GM19467 (cell line): ENCODE results near the gene EIF4B.

Experiments used
- ATAC-seq: cut with Tn5 transposase; IDR thresholded peaks from one replicate; pipeline ENCODE4 v1.9.1; 2021; ENCODE audit warnings: mild to moderate bottlenecking, moderate library complexity; ENCODE audit not compliant: unreplicated experiment

EIF4B gene

DNA sequence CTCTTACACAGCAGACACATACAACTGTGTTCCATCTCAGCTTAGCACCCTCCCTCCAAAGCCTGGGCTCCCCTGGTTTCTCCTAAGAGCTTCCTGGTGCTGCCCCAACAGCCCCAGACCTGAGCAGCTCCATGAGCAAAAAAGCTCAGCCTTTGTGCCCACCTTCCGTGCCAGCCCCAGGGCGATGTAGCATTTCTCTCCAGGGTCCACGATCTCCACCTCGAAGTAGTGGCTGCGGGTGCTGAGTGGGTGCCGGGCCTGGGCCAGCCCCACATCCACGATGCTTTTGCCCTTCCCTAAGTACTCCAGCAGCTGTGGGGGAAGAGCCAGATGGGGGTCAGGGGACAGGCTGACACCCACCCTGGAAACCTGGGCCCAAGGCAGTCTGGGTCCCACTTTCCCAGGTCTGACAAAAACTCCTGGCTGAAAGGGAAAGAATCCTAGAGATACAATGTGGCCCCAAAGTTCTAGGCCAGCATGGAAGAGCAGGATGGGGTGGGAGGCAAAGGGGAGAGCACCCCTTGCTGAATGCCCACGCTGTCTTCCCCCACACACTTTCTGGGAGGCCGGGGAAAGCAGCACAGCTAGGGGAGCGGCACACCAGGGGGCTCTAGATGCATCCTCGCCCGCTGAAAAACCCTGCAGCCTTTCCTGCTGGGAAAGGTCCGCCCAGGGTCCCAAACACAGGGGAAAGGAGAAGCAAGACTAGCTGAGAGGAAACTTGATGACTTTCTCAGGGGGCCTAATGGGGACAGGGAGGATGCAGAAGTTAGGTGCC lies 61.9 kb downstream of the EIF4B start:
- no peak for ATAC-seq

DNA sequence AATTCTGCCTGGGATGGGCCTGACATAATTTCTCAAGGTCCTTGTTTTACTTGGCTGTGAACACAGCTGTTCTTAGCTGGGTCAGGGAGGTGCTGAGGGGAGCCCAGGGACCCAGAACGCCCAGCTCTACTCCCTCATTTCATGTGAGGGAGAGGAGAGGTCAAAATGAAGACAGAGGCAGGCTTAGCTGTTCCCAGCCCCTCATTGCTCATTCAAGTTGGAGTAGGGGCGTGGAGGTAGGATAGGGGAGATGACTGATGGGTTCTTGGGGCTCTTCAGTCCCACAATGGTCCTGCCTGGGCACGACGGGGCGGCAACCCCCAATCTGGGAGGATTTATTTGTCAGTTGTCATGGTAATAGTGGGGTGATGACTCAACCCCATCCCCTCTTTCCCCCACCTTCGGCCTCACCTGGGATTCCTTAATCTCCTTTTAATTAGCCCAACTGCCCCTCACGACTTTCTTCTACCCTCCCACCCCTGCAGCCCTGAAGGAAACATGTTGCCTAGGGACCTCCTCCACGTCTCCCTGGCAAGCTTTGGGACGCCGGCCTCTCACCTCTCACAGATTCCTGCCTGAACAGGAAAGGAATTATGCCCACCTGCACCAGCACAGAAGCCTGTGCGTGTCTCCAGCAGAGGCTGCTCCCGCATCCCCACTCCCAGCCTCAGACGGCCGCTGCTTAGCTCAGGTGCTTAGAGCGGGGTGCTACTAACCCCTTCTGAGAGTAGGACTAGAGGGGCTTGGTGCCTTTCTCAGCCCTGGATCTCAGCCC lies 62.7 kb downstream of the EIF4B start:
- ATAC-seq: no peak

DNA sequence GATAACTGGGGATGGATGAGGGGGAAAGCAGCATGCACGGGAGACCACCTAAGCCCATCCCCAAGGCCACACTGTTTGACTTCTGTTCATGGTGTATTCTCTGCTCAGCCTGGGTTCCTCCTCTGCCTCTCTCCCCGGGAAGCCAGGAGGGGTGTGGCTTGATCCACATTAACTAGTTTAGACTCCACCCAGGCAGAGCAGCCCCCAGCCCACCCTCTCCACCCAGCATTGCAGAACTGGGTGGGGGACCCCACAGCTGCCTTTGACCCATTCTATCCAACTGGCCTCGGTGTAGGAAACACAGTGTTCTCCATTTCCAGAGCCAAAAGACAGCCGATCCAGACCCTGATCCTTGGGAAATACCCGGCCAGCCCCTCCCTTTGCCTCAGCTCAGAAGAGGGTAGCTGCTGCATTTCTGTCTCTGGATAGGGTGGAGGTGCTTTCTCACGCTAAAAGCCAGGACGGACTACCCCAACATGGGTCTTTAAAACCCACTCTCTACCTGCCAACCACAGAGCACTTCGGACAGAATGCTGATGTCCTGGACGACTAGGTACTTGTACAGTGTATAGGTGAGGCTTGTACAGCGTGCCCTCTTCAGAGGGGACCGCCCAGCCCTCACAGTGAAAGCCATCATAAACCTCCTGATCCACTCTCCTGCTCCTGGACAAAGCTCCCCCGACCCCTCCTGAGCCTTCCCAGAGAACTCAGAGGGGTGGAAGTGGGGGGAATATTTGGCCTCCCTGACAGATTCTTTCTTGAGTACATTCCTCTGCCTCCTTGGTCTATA lies 63.6 kb downstream of the EIF4B start:
- no peak for ATAC-seq

DNA sequence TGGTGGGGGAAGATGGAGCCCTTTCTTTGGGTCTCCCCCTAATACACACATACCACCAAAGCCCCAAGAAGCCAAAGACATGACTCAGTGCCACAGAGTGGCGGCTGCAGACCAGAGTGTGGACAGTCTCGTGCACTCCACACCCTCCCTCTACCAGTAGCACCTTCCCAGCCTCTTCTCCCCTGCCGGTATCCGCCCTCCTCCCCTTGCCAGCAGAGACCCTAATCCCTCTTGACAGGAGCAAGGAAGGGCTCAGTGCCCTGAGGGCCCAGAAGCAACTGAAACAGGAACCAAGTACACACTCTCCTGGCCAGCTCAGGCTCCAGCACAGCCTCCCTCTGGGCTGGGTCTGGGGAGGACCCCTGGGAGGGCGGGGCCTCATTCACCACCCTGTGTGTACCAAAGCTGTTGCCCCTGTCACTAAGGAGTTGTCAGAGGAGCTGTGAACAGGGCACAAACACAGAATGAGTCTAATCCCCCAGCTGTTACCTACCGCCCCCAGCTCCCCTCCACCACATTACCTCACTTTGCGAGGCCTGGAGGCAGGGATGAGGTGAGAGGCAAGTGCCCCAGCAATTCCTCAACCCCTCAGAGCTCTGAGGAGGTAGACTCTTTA lies 64.7 kb downstream of the EIF4B start:
- no peak for ATAC-seq

DNA sequence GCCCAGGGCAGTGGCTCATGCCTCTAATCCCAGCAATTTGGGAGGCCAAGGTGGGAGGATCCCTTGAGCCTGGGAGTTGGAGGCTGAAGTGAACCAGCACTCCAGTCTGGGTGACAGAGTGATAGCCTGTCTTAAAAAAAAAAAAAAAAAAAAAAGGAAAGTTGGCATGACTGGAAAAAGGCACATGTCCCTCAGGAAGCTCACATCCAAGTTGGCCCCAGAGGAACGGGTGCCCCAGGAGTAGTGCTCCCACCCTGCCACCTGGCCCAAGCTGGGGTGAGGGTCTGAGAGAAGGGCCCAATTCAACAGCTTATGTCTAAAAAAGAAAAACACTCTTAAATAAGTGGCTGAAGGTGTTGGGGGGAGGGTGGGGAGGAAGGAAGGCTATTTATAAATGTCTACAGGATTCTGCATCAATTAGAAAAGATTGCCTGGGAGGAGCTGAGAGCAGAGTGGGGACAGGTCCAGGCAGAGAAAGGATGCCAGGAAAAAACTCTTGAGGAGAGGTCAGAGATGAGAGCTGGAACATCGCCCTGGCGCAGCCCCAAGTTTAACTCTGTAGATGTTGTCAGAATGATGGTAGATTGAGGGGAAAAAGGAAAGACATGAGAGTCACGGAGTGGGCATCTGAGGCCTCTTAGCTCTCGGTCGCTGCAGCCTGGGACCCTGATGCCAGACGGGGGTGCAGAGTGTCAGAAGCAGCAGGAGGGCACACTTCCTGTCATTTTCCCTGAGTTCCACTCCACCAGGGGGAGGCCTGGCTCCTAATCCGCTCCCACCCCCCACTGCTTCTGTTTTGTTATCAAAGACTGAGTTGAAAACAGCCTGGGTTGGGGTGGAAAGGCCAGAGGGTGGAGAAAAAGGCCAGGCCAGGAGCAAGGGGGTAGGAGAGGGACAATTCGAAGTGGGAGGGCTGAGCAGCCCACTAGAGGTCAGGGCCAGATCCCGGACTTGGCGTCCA lies 65.6 kb downstream of the EIF4B start:
- ATAC-seq: no peak

DNA sequence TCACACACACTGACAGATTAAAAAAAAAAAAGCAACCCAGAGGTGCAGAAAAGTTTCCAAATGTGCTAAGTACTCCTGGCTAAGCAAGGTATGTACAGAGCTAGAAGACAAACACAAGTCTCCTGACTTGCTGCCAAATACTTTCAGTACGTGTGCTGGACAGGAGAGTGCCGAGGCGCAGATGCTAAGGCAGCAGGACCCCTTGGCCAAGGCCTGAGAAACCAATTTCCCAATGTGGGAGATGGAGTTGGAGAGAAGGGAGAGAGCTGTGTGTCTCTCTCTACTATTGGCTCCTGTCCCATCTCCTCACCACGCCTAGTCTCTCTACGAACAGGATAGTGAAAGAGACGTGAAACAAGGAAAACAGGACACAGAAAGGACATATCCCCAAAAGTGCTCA lies 67.6 kb downstream of the EIF4B start:
- no peak for ATAC-seq

DNA sequence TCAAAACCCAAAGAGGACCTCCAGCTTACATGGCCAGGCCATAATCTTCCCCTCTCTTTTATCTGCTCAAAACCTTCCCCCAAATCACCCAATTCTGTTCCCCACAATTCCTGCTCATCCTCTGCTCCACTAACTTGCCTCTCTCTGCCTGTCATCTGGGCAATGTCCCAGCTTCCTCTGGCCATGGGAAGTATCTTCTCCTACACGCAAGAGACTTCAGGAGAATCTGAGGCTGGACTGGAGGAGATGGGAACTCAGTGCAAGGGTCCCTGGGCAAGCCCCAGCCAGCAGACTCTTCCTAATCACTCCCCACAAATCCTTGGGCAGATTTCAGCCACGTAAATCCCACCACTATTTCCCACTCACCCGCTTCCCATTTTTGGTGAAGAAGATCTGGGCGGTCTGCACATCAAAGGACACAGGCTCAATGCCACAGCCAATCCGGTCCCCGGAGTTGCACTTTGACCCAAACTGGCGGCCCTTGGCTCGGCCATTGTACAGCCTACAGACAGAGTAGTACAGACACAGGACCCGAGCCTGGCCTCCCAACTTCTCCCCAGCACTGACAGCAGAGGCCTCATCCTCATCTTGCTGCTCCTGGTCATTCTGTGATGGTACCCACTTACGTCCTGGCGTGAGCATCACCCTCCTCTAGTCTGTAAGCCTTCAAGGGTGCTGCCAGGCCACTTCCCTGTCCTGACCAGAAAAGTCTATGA lies 68.2 kb downstream of the EIF4B start:
- ATAC-seq: no peak

DNA sequence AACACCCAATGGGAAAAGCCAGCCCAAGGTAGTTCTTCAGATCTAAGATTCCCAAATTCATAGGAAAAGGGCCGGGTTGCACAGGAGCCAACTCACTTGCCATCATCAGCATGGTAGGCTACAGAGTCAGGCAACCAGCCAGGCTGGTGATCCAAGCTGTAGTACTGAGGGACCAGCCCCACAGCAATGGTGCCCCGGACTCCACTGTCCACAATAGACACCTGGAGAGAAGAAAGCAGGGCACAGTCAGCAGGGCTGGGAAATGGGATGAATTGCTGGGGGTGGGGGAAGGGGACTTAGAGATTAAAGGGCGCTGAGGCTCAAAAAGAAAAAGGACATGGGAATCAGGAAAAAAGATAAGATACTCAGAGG lies 68.7 kb downstream of the EIF4B start:
- no peak for ATAC-seq

DNA sequence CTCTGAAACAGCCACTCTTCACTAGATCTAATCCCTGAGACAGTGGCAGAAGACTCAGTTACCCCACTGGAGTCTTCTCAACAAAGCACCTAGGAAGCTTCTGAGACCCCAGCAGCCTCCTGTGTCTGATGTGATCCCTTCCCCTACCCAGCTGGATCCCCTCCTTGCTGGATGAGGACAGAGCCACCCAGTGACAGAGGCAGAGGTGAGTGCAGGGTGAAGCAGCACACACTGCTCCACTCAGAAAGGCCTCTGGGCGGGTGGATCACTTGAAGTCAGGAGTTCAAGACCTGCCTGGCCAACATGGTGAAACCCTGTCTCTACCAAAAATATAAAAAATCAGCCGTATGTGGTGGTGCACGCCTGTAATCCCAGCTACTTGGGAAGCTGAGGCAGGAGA lies 70.2 kb downstream of the EIF4B start:
- ATAC-seq: no peak

DNA sequence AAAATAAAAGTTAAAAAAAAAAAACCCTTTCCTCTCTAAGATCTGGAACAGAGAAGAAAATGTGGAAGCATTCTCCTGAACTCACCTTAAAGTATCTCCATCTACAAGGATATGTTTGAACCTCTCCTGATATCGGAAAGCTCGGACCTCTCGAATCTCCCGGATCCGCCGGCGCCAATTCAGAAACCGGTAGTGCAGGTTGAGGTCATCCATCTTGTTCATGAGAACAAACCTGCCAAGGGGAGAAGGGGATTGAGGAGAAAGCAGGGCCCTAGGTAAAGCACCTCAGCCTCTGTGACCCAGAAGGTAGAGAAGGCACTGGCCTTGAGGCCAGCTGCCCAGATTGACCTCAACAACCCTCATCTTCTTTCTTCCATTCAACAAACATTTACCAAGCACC lies 70.8 kb downstream of the EIF4B start:
- ATAC-seq: no peak

DNA sequence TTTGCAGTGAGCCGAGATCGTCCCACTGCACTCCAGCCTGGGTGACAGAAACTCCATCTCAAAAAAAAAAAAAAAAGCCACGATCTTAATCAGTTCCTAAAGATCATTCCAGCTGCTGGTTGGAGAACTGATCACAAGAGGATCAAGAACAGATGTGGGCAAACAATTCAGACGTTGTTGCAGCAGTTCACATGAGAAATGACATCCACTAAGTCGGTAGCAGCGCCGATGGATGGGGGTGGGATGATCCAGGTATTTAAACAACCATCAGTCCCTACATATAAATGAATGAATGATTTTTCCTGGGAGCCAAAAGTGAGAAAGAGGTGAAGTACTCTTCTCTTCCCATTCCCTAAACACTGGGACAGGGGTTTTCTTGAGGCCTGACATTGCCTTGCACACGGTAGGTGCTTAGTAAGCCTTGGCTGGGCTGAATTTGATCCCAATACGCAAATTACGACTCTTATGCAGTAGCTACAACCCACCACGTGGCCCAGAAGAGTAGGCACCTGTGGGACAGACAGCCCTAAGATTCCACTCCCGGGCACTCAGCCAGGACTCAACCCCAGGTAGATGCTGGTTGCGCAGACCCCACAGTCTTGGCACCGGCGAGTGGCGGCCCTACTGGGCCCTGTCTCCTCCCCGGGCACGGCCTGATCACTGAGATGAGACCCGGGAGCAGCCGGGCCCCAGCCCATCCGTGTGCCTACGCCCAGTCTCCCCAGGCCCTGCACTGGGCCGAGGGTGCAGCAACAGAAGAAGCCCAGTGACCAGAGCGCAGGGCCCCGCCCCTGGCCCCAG lies 72.4 kb downstream of the EIF4B start:
- ATAC-seq: no peak

DNA sequence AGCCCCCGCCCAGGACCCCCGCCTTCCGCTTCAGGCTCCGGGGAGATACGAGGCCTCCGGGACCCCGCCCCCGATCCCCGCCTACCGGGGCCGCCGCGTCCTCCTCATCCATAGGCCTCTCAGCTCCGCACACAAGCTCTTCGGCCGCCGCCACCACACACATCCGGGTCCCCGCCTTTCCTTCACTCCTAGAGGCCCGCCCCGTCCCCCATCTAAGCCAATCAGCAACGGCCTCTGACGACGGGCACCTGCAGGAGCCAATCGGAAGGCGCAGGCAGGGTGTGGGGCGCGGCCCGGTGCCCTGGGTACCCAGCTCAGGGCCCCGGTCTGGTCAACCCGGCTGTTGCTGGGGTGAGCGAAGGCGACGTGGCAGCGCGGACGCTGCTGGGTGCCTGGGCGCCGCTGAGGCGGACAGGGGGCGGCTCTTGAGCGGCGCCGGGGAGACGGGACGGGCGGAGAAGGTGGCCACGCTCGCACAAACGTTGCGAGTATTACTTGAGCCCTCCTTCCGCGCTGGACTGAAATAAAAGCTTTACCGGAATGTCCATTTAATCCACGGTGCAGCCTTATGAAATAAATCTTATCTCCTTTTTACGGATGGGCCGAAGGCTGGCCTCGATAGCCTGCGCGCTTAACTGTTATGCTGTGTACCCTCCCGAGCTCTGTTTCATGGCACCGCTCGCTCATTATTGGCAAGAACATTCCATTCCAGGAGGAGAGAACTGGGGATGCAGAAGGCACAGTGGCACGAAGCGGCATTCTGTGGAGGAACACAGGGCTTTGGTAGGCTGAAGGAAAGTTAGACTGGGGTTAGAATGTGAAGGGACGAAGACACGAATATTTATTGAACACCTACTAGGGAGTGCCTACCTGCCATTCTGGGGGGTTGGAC lies 73.2 kb downstream of the EIF4B start, which contains the start of gene SPRYD3:
Gene SPRYD3, minus strand, starts transcription at position 165 of the 892 bp plus-strand sequence. Its CDS starts 57 bp downstream, at position 108.
- ATAC-seq: peak; percentile 98

DNA sequence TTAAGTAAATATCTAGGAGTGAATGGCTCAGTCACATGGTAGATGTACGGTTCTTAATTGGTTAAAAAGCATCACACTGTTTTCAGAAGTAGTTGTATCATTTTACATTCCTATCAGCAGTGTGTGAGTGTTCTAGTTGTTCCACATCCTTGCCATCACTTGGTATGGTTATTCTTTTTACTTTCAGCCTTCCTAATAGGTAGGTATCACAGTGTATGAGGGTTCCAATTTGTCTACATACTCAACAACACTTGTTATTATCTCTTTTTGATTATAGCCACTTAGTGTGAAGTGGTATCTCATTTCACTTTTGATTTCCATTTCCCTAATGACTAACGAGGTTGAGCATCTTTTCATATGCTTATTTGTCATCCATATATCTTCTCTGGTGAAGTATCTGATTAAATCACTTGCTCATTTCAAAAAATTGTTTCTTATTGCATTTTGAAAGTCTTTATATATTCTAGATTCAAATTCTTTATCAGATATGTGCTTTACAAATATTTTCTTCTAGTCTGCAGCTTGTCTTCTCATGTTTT lies 76.5 kb downstream of the EIF4B start:
- no peak for ATAC-seq

DNA sequence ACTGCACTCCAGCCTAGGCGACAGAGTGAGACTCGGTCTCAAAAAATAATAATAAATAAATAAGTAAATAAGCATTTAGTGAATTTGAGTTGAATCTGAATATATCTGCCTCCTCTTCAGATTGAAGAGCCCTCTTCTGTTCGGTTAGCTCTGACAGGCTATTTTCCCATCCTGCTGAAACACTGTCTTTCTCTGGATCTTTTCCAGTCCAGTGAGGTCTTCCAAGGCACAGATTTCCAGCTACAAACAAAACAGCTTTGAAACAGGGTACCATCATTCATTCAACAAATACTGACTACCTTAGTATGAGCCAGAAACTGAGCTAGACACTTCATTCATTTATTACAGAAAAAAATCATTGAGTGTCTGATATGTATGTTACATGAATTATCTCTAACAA lies 80.1 kb downstream of the EIF4B start:
- no peak for ATAC-seq

DNA sequence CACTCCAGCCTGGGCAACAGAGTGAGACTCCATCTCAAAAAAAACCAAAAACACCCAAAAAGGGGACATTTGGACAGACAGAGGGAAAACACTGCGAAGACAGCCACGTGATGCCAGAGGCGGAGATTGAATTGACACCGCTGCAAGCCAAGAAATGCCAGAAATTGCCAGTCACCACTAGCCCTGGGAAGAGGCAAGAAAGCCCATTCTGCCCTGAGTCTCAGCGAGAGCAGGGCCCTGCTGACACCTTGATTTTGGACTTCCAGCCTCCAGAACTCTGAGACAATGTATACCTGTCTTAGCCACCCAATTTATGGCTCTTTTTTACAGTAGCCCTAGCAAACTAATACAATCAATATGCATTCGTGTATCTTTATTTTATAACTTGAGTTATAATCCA lies 83.8 kb downstream of the EIF4B start:
- no peak for ATAC-seq

DNA sequence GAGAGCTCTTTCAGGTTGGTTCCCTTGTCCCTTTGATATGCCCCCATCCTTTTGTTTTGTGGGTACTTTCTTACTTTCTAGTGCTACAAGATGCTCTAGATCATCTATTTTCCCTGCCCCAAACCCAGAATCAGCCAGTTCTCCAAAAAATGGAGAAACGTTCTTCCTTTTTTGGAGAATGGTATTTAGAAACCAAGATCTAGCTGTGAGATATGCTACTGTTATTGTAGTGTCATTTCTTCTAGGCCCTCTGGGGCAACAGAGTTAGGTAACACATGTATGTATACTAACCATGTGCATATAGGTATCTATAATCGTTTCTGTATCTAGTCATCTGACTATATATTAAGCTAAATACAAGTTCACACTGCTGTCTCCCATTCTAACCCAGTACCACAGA lies 84.3 kb downstream of the EIF4B start:
- no peak for ATAC-seq

DNA sequence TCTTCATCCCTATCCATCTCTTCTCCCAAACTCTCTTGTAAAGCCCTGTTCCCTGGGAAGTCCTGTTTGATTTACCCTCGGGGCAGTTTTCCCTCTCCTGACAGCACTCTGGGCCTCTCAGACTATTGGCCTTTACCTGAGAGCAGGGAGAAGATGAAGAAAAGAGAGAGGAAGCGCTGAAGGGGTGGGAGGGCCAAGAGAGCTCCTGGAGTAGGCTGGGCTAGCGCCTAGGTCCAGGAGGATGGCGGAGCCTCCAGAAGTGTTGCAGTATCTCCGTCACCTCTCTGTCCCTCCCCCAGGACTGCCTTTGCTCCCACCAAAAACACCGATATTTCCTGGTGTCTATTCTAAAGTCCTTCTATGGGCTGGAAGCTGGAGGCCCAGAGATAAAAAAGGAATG lies 85.5 kb downstream of the EIF4B start:
- ATAC-seq: no peak
